WTC11 (cell line): Measurements from ENCODE around the gene POLR3H. TPM values are rescaled to one million over a fixed set of nuclear protein-coding genes. Genes with fewer than 3 reads are reported as not detected.

Source experiments
- ATAC-seq: fragments of 200-7000 bp; cut with Tn5 transposase; 2 replicates; pipeline ENCODE4 v1.10.0; 2021; ENCODE audit warnings: mild to moderate bottlenecking, moderate library complexity
- CTCF ChIA-PET: fragments of 300-600 bp; sonication (Branson Sonifier 250); formaldehyde crosslinking; loops from one replicate; lab custom pipeline; 2021; ENCODE audit warnings: antibody characterized with exemption; lab: Charles Lee
- POLR2A ChIA-PET: fragments of 350-600 bp; sonication (Branson Sonifier 250); formaldehyde crosslinking; loops from one replicate; lab custom pipeline; 2021; ENCODE audit warnings: antibody characterized with exemption; lab: Charles Lee
- DNase-seq: peaks from one replicate; pipeline ENCODE4 v3.0.0; 2021; ENCODE audit warnings: low spot score
- H3K27ac Mint-ChIP-seq: 2 replicates; pipeline ENCODE4 v1.8.0; 2021; ENCODE audit warnings: mixed read lengths
- H3K27me3 Mint-ChIP-seq: 2 replicates; pipeline ENCODE4 v1.8.0; 2021; ENCODE audit warnings: low read depth, mild to moderate bottlenecking, moderate library complexity, mixed read lengths
- H3K36me3 Mint-ChIP-seq: 2 replicates; pipeline ENCODE4 v1.8.0; 2021; ENCODE audit warnings: mixed read lengths
- H3K4me1 Mint-ChIP-seq: 2 replicates; pipeline ENCODE4 v1.8.0; 2022; ENCODE audit warnings: mixed read lengths
- H3K4me3 Mint-ChIP-seq: 2 replicates; pipeline ENCODE4 v1.8.0; 2021; ENCODE audit warnings: mild to moderate bottlenecking, moderate library complexity, mixed read lengths
- H3K9me3 Mint-ChIP-seq: 2 replicates; pipeline ENCODE4 v1.8.0; 2021; ENCODE audit warnings: mixed read lengths
- EMX1 ChIP-seq: fragments of 250-450 bp; sonication (Bioruptor Pico); IDR thresholded peaks from 2 replicates; pipeline ENCODE4 v1.8.0; 2021; ENCODE audit warnings: mild to moderate bottlenecking
- ETV6 ChIP-seq: sonication (generic); formaldehyde crosslinking; IDR thresholded peaks from 2 replicates; pipeline ENCODE4 v1.8.1; 2022; ENCODE audit warnings: mild to moderate bottlenecking, missing genetic modification reagents
- FOXJ3 ChIP-seq: sonication (generic); formaldehyde crosslinking; IDR thresholded peaks from 2 replicates; pipeline ENCODE4 v1.9.0; 2021; ENCODE audit warnings: missing genetic modification reagents, mild to moderate bottlenecking, borderline replicate concordance
- FOXP1 ChIP-seq: sonication (generic); formaldehyde crosslinking; IDR thresholded peaks from 2 replicates; pipeline ENCODE4 v1.8.0; 2022; ENCODE audit warnings: missing genetic modification reagents, mild to moderate bottlenecking, moderate library complexity, borderline replicate concordance
- IRF2 ChIP-seq: sonication (generic); formaldehyde crosslinking; IDR thresholded peaks from 2 replicates; pipeline ENCODE4 v1.8.0; 2022; ENCODE audit warnings: low read depth, missing genetic modification reagents, borderline replicate concordance
- NR1H2 ChIP-seq: sonication (generic); formaldehyde crosslinking; IDR thresholded peaks from 2 replicates; pipeline ENCODE4 v1.9.0; 2021; ENCODE audit warnings: mild to moderate bottlenecking, moderate library complexity, missing genetic modification reagents
- PRRX2 ChIP-seq: fragments of 250-450 bp; sonication (Bioruptor Pico); IDR thresholded peaks from 2 replicates; pipeline ENCODE4 v1.8.0; 2021; ENCODE audit warnings: mild to moderate bottlenecking
- RELA ChIP-seq: sonication (generic); formaldehyde crosslinking; IDR thresholded peaks from 2 replicates; pipeline ENCODE4 v1.8.1; 2022; ENCODE audit warnings: missing genetic modification reagents, mild to moderate bottlenecking, borderline replicate concordance
- SMAD4 ChIP-seq: sonication (generic); formaldehyde crosslinking; IDR thresholded peaks from 2 replicates; pipeline ENCODE4 v1.8.0; 2022; ENCODE audit warnings: mild to moderate bottlenecking, missing genetic modification reagents
- TP53 ChIP-seq: sonication (generic); formaldehyde crosslinking; IDR thresholded peaks from 2 replicates; pipeline ENCODE4 v1.8.1; 2023; ENCODE audit warnings: mild to moderate bottlenecking, missing genetic modification reagents
- ZNF121 ChIP-seq: sonication (generic); formaldehyde crosslinking; IDR thresholded peaks from 2 replicates; pipeline ENCODE4 v1.8.0; 2023; ENCODE audit warnings: missing genetic modification reagents
- ZNF423 ChIP-seq: fragments of 250-450 bp; sonication (Bioruptor Pico); IDR thresholded peaks from 2 replicates; pipeline ENCODE4 v2.1.2; 2022; ENCODE audit warnings: mild to moderate bottlenecking, moderate library complexity
- total RNA-seq: library from RNA; stranded (reverse); gene quantifications from 3 replicates; pipeline ENCODE4 v1.2.3, GENCODE V29; 2021
- TF ChIP-seq, protein P1 (sequence below): sonication (generic); formaldehyde crosslinking; IDR thresholded peaks from 2 replicates; pipeline ENCODE4 v1.8.0; 2022; ENCODE audit warnings: mild to moderate bottlenecking, missing genetic modification reagents
- TF ChIP-seq, protein P2 (sequence below): sonication (generic); formaldehyde crosslinking; IDR thresholded peaks from 2 replicates; pipeline ENCODE4 v1.8.0; 2023; ENCODE audit warnings: mild to moderate bottlenecking, missing genetic modification reagents
- TF ChIP-seq, protein P3 (sequence below): fragments of 250-450 bp; sonication (Bioruptor Pico); conservative IDR thresholded peaks from 2 replicates; pipeline ENCODE4 v1.9.0; 2021; ENCODE audit warnings: mild to moderate bottlenecking
- TF ChIP-seq, protein P4 (sequence below): sonication (generic); formaldehyde crosslinking; IDR thresholded peaks from 2 replicates; pipeline ENCODE4 v1.8.1; 2023; ENCODE audit warnings: mild to moderate bottlenecking, missing genetic modification reagents
- TF ChIP-seq, protein P5 (sequence below): sonication (generic); formaldehyde crosslinking; IDR thresholded peaks from 2 replicates; pipeline ENCODE4 v1.8.1; 2022; ENCODE audit warnings: mild to moderate bottlenecking, moderate library complexity, missing genetic modification reagents
- TF ChIP-seq, protein P6 (sequence below): sonication (generic); formaldehyde crosslinking; IDR thresholded peaks from 2 replicates; pipeline ENCODE4 v1.8.1; 2023; ENCODE audit warnings: mild to moderate bottlenecking, missing genetic modification reagents, borderline replicate concordance

POLR3H gene
- total RNA-seq, 1 experiment from 2014 or later = 28.8 TPM

DNA sequence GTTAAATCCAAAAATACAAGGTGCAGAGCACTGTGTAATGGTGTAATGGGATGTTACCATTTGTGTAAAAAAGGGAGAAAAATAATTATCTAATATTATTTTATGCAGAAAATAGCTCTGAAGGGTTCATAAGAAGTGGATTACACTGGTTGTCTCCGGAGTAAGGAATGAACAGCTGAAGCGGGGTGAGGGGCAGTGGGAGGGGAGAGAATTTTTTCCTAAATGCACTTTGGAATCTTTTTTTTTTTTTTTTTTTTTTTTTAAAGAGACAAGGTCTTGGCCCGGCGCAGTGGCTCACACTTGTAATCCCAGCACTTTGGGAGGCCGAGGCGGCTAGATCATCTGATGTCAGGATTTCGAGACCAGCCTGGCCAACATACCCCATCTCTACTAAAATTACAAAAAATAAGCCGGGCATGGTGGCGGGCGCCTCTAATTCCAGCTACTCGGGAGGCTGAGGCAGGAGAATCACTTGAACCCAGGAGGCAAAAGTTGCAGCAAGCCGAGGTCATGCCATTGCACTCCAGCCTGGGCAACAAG, 6.8 kb upstream of the POLR3H start:
- CTCF ChIA-PET = interaction anchor here (1.1 to 2.4 kb wide), 3 partner anchors 24 to 147 kb away, joined by 3 to 8 read pairs (median 4); no protein-coding TSS in a partner anchor
- Mint-ChIP-seq H3K9me3 (no peaks in the 10 kb centered on the region), H3K4me3 (no peak overlapping the region), H3K4me1 (no peaks in the 10 kb centered on the region), H3K27ac (no peak overlapping the region), H3K27me3 (no peaks in the 10 kb centered on the region), H3K36me3 (no peaks in the 10 kb centered on the region)
- ATAC-seq (no peak), DNase-seq (no peak)
- TF ChIP-seq RELA (no peak), FOXP1 (no peak), EMX1 (CRISPR knock-in tag) (no peak), NR1H2 (CRISPR knock-in tag) (no peak), IRF2 (no peak), ZNF121 (CRISPR knock-in tag) (no peak), ETV6 (CRISPR knock-in tag) (no peak), ZNF423 (CRISPR knock-in tag) (no peak), PRRX2 (CRISPR knock-in tag) (no peak), SMAD4 (no peak), FOXJ3 (CRISPR knock-in tag) (no peak), TP53 (CRISPR knock-in tag) (no peak)
- TF ChIP-seq, protein P1, sequence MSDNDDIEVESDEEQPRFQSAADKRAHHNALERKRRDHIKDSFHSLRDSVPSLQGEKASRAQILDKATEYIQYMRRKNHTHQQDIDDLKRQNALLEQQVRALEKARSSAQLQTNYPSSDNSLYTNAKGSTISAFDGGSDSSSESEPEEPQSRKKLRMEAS (CRISPR knock-in tag) = no peak
- TF ChIP-seq, protein P2, sequence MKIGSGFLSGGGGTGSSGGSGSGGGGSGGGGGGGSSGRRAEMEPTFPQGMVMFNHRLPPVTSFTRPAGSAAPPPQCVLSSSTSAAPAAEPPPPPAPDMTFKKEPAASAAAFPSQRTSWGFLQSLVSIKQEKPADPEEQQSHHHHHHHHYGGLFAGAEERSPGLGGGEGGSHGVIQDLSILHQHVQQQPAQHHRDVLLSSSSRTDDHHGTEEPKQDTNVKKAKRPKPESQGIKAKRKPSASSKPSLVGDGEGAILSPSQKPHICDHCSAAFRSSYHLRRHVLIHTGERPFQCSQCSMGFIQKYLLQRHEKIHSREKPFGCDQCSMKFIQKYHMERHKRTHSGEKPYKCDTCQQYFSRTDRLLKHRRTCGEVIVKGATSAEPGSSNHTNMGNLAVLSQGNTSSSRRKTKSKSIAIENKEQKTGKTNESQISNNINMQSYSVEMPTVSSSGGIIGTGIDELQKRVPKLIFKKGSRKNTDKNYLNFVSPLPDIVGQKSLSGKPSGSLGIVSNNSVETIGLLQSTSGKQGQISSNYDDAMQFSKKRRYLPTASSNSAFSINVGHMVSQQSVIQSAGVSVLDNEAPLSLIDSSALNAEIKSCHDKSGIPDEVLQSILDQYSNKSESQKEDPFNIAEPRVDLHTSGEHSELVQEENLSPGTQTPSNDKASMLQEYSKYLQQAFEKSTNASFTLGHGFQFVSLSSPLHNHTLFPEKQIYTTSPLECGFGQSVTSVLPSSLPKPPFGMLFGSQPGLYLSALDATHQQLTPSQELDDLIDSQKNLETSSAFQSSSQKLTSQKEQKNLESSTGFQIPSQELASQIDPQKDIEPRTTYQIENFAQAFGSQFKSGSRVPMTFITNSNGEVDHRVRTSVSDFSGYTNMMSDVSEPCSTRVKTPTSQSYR (CRISPR knock-in tag) = no peak
- TF ChIP-seq, protein P3, sequence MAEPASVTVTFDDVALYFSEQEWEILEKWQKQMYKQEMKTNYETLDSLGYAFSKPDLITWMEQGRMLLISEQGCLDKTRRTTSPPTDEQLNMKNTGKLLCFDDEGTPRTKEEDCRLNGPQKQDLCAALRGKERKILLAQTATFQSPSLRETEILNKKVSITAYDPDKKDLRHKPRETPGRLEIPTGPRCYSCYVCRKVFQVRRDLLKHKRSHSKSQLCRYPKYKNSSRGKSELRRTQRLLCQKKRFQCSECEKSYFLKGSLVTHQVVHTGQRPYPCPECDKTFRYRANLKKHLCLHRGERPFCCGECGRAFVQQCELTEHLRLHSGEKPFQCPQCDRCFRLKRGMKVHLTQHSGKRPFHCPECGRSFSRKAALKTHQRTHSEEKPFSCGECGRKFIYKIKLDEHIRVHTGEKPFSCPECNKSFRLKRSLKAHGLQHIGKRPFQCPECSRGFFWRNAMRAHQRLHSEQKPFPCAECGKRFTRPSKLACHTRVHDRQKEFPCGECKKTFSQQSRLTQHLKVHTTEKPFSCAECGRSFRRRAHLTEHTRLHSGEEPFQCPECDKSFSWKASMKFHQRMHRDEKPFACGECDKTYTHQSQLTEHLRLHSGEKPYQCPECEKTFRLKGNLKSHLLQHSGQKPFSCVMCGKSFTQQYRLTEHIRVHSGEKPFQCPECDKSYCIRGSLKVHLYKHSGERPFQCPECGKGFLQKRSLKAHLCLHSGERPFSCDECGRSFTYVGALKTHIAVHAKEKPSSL (CRISPR knock-in tag) = no peak
- TF ChIP-seq, protein P4, sequence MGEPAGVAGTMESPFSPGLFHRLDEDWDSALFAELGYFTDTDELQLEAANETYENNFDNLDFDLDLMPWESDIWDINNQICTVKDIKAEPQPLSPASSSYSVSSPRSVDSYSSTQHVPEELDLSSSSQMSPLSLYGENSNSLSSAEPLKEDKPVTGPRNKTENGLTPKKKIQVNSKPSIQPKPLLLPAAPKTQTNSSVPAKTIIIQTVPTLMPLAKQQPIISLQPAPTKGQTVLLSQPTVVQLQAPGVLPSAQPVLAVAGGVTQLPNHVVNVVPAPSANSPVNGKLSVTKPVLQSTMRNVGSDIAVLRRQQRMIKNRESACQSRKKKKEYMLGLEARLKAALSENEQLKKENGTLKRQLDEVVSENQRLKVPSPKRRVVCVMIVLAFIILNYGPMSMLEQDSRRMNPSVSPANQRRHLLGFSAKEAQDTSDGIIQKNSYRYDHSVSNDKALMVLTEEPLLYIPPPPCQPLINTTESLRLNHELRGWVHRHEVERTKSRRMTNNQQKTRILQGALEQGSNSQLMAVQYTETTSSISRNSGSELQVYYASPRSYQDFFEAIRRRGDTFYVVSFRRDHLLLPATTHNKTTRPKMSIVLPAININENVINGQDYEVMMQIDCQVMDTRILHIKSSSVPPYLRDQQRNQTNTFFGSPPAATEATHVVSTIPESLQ (CRISPR knock-in tag) = no peak
- TF ChIP-seq, protein P5, sequence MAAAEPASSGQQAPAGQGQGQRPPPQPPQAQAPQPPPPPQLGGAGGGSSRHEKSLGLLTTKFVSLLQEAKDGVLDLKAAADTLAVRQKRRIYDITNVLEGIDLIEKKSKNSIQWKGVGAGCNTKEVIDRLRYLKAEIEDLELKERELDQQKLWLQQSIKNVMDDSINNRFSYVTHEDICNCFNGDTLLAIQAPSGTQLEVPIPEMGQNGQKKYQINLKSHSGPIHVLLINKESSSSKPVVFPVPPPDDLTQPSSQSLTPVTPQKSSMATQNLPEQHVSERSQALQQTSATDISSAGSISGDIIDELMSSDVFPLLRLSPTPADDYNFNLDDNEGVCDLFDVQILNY (CRISPR knock-in tag) = no peak
- TF ChIP-seq, protein P6, sequence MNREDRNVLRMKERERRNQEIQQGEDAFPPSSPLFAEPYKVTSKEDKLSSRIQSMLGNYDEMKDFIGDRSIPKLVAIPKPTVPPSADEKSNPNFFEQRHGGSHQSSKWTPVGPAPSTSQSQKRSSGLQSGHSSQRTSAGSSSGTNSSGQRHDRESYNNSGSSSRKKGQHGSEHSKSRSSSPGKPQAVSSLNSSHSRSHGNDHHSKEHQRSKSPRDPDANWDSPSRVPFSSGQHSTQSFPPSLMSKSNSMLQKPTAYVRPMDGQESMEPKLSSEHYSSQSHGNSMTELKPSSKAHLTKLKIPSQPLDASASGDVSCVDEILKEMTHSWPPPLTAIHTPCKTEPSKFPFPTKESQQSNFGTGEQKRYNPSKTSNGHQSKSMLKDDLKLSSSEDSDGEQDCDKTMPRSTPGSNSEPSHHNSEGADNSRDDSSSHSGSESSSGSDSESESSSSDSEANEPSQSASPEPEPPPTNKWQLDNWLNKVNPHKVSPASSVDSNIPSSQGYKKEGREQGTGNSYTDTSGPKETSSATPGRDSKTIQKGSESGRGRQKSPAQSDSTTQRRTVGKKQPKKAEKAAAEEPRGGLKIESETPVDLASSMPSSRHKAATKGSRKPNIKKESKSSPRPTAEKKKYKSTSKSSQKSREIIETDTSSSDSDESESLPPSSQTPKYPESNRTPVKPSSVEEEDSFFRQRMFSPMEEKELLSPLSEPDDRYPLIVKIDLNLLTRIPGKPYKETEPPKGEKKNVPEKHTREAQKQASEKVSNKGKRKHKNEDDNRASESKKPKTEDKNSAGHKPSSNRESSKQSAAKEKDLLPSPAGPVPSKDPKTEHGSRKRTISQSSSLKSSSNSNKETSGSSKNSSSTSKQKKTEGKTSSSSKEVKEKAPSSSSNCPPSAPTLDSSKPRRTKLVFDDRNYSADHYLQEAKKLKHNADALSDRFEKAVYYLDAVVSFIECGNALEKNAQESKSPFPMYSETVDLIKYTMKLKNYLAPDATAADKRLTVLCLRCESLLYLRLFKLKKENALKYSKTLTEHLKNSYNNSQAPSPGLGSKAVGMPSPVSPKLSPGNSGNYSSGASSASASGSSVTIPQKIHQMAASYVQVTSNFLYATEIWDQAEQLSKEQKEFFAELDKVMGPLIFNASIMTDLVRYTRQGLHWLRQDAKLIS = no peak
- POLR2A ChIA-PET = no interaction called here
